Stomach (tissue), 9 donors: Measurements from ENCODE around the gene GPI. TPM values are rescaled to one million over a fixed set of nuclear protein-coding genes. Genes with fewer than 3 reads are reported as not detected.
"Not testable (repeated sequence)": the region's sequence is repeated elsewhere in the genome, so short reads cannot be mapped to it uniquely, and the experiment has no call there.

ENCODE experiments used
- DNase-seq, 2 donors: peaks; one replicate each; pipeline versions ENCODE4 v3.0.0 to v3.0.0-alpha.2; 2013 to 2019
- H3K27ac ChIP-seq, 5 donors: fragments of 200-600 bp in 4 of 5; sonication (generic) in 4 of 5; one replicate each; pipeline ENCODE4 v1.5.1; 2013 to 2019; ENCODE audit warnings: mild to moderate bottlenecking in 1 of 5, moderate library complexity in 1 of 5
- H3K27me3 ChIP-seq, 3 donors: fragments of 200-600 bp; sonication (generic); one replicate each; pipeline ENCODE4 v1.5.1; 2017 to 2019; ENCODE audit warnings: mixed run types in 1 of 3
- H3K36me3 ChIP-seq, 4 donors: fragments of 200-600 bp; sonication (generic); 1 replicate in 3 of 4; 2 replicates in 1 of 4; pipeline ENCODE4 v1.5.1; 2016 to 2019
- H3K4me1 ChIP-seq, 4 donors: fragments of 200-600 bp; sonication (generic); one replicate each; pipeline ENCODE4 v1.5.1; 2016 to 2019
- H3K4me3 ChIP-seq, 4 donors: fragments of 200-600 bp; sonication (generic) in 3 of 4; one replicate each; pipeline ENCODE4 v1.5.1; 2016 to 2019; ENCODE audit warnings: mild to moderate bottlenecking in 1 of 4
- H3K9me3 ChIP-seq, 4 donors: fragments of 200-600 bp; sonication (generic); one replicate each; pipeline ENCODE4 v1.5.1; 2016 to 2019
- CTCF ChIP-seq, 7 experiments: fragments of 450-650 bp in 4 of 7; fragments of 200-600 bp in 3 of 7; sonication (generic) in 3 of 7; IDR thresholded peaks; one replicate each; pipeline ENCODE4 v1.5.1; 2016 to 2019; ENCODE audit warnings: antibody characterized with exemption in 7 of 7, control low read depth in 2 of 7, mild to moderate bottlenecking in 1 of 7
- EP300 ChIP-seq: sonication (generic); formaldehyde crosslinking; IDR thresholded peaks from one replicate; pipeline ENCODE4 v1.6.1; 2017; ENCODE audit warnings: antibody characterized with exemption
- POLR2A ChIP-seq, 4 donors: fragments of 450-650 bp; IDR thresholded peaks; one replicate each; pipeline ENCODE4 v1.6.1; 2016; ENCODE audit warnings: antibody characterized with exemption in 4 of 4, control low read depth in 2 of 4, mild to moderate bottlenecking in 1 of 4, moderate library complexity in 1 of 4
- POLR2AphosphoS5 ChIP-seq, 3 donors: sonication (generic); formaldehyde crosslinking; IDR thresholded peaks; one replicate each; pipeline ENCODE4 v1.6.1; 2016; ENCODE audit warnings: antibody characterized with exemption in 3 of 3
- WGBS, 5 donors: extraction: QIAGEN DNeasy Blood & Tissue Kit in 3 of 5; methylation state at CpG; one replicate each; pipeline versions ENCODE4 v1.1.5 to v1.1.7; 2013 to 2018; 5-methylcytosine and 5-hydroxymethylcytosine counted together
- intact Hi-C: fragments of 100-400 bp; cut with DNase I; formaldehyde crosslinking; loops from one replicate; pipeline ENCODE4 v1.15.1; 2023; ENCODE audit warnings: low total_unique reads
- polyA plus RNA-seq, 3 donors: library from polyadenylated mRNA; stranded (reverse); fragments of 200-250 nt; gene quantifications; one replicate each; pipeline ENCODE4 v1.2.3, GENCODE V29; 2013
- total RNA-seq, 5 donors: library from RNA; depleted of rRNA; stranded (reverse); fragments of >200 nt; gene quantifications; one replicate each; pipeline versions ENCODE4 v1.1.0 to v1.2.3, GENCODE V29; 2014 to 2016
- donor health status: healthy with polysubstance abuse.
- donor health status: Bipolar disorder and iron deficiency.
- donor health status: healthy.

Gene GPI
- total and polyA plus RNA-seq, 8 donors: 66.1 to 306 (median 98.3) TPM

- no peaks in the 10 kb centered on the region for H3K9me3 ChIP-seq
- TF ChIP-seq EP300 (no peak), CTCF (IDR thresholded peaks at IDR 0.05) (no peak), POLR2AphosphoS5 (IDR thresholded peaks at IDR 0.05) (no peak), POLR2A (IDR thresholded peaks at IDR 0.05) (no peak)
- intact Hi-C loops: no loop called here
- WGBS, 5 donors: 92 to 99% (median 96%) methylated on average over 3 to 4 of the region's 4 CpGs
- H3K4me1 ChIP-seq: peaks cover 0 to 3% (median 0%) of the 10 kb centered on the region in 4 donors
- no peaks in the 10 kb centered on the region for H3K27me3 ChIP-seq
- H3K4me3 ChIP-seq: no peak overlapping the region
- DNase-seq: no peak
- H3K36me3 ChIP-seq: peaks cover 73 to 99% (median 94%) of the 10 kb centered on the region in 4 donors
- H3K27ac ChIP-seq: no peak overlapping the region
Measured at GRCh38 chr19:34382471-34382870, 17.5 kb downstream of the GPI start.

- H3K4me3 ChIP-seq: no peak overlapping the region
- 93 to 100% (median 94%) methylated on average over 5 of the region's 5 CpGs for WGBS, 5 donors
- TF ChIP-seq POLR2AphosphoS5 (IDR thresholded peaks at IDR 0.05): no peak
- TF ChIP-seq POLR2A (IDR thresholded peaks at IDR 0.05): no peak
- peaks cover 72 to 99% (median 94%) of the 10 kb centered on the region in 4 donors for H3K36me3 ChIP-seq
- no peaks in the 10 kb centered on the region for H3K27me3 ChIP-seq
- DNase-seq: no peak
- H3K9me3 ChIP-seq: no peaks in the 10 kb centered on the region
- no peak overlapping the region for H3K27ac ChIP-seq
- H3K4me1 ChIP-seq: peaks cover 0 to 3% (median 0%) of the 10 kb centered on the region in 4 donors
- intact Hi-C loops: no loop called here
Measured at GRCh38 chr19:34383599-34383998, 18.6 kb downstream of the GPI start.

- Histone ChIP-seq H3K4me3 (no peak overlapping the region), H3K4me1 (peaks cover 0 to 3% (median 0%) of the 10 kb centered on the region in 4 donors), H3K36me3 (peaks cover 65 to 99% (median 94%) of the 10 kb centered on the region in 4 donors), H3K27me3 (no peaks in the 10 kb centered on the region), H3K27ac (no peak overlapping the region), H3K9me3 (no peaks in the 10 kb centered on the region)
- 93 to 96% (median 95%) methylated on average over 9 of the region's 9 CpGs for WGBS, 5 donors
- TF ChIP-seq POLR2A (IDR thresholded peaks at IDR 0.05) (no peak), CTCF (IDR thresholded peaks at IDR 0.05) (no peak), POLR2AphosphoS5 (IDR thresholded peaks at IDR 0.05) (no peak), EP300 (no peak)
- intact Hi-C loops: no loop called here
- no peak for DNase-seq
Measured at GRCh38 chr19:34386645-34387445, 21.8 kb downstream of the GPI start.

- 91 to 100% (median 96%) methylated on average over 1 of the region's 1 CpG; no CpG with 5 or more reads in 1 of the 5 donors for WGBS, 5 donors
- intact Hi-C loops: no loop called here
- H3K27ac ChIP-seq: no peak overlapping the region
- no peaks in the 10 kb centered on the region for H3K9me3 ChIP-seq
- DNase-seq: no peak
- no peaks in the 10 kb centered on the region for H3K27me3 ChIP-seq
- TF ChIP-seq EP300 (no peak), POLR2AphosphoS5 (IDR thresholded peaks at IDR 0.05) (no peak), CTCF (IDR thresholded peaks at IDR 0.05) (no peak), POLR2A (IDR thresholded peaks at IDR 0.05) (no peak)
- H3K36me3 ChIP-seq: peaks cover 59 to 99% (median 94%) of the 10 kb centered on the region in 4 donors
- peaks cover 0 to 3% (median 0%) of the 10 kb centered on the region in 4 donors for H3K4me1 ChIP-seq
- H3K4me3 ChIP-seq: no peak overlapping the region
Measured at GRCh38 chr19:34387446-34387810, 22.4 kb downstream of the GPI start.

GRCh38 chr19:34388745-34389144 is 23.7 kb downstream of the GPI start:
- 94 to 100% (median 100%) methylated on average over 2 of the region's 2 CpGs for WGBS, 5 donors
- DNase-seq, H3K4me1 ChIP-seq, H3K4me3 ChIP-seq, intact Hi-C loops, H3K9me3 ChIP-seq, H3K27ac ChIP-seq, H3K27me3 ChIP-seq: not testable (repeated sequence)
- H3K36me3 ChIP-seq: peaks cover 58 to 99% (median 94%) of the 10 kb centered on the region in 4 donors
